PC-3 (cell line): ENCODE results near the gene ONECUT3. TPM values are rescaled to one million over a fixed set of nuclear protein-coding genes. Genes with fewer than 3 reads are reported as not detected.

ENCODE experiments used
- ATAC-seq: fragments of 200-7000 bp; cut with Tn5 transposase; 2 replicates; pipeline ENCODE4 v1.9.1; 2020; ENCODE audit warnings: mild to moderate bottlenecking, moderate library complexity
- BruUV-seq: library from RNA; stranded (reverse); fragments of 400-500 nt; replicated peaks from 2 replicates; lab custom pipeline; 2021; lab: Mats Ljungman, UMichigan
- CTCF ChIA-PET: fragments of 300-600 bp; sonication (Branson Sonifier 250); formaldehyde crosslinking; loops from one replicate; lab custom pipeline; 2022; ENCODE audit warnings: antibody characterized with exemption; lab: Charles Lee
- POLR2A ChIA-PET: fragments of 300-600 bp; sonication (Branson Sonifier 250); formaldehyde crosslinking; loops from one replicate; lab custom pipeline; 2022; ENCODE audit warnings: antibody characterized with exemption; ENCODE audit not compliant: unreplicated experiment; lab: Charles Lee
- DNase-seq: peaks from one replicate; pipeline ENCODE4 v3.0.0-alpha.2; 2015
- H2AFZ ChIP-seq: fragments of 300-600 bp; sonication (generic); 2 replicates; pipeline ENCODE4 v1.6.0; 2016; ENCODE audit warnings: antibody characterized with exemption, low read length
- H3F3A ChIP-seq: fragments of 300-600 bp; sonication (generic); one replicate; pipeline ENCODE4 v1.6.0; 2017; ENCODE audit warnings: antibody characterized with exemption, low read length, control low read depth, mild to moderate bottlenecking; ENCODE audit not compliant: unreplicated experiment
- H3K27ac ChIP-seq: fragments of 300-600 bp; sonication (generic); 2 replicates; pipeline ENCODE4 v1.5.1; 2016; ENCODE audit warnings: mild to moderate bottlenecking, low read length
- H3K27me3 ChIP-seq: fragments of 300-600 bp; sonication (generic); 2 replicates; pipeline ENCODE4 v1.6.1; 2016; ENCODE audit warnings: low read length, mixed read lengths
- H3K36me3 ChIP-seq: fragments of 300-600 bp; sonication (generic); 2 replicates; pipeline ENCODE4 v1.6.1; 2016; ENCODE audit warnings: low read depth, mixed run types, low read length, mixed read lengths
- H3K4me1 ChIP-seq: fragments of 300-600 bp; sonication (generic); 2 replicates; pipeline ENCODE4 v1.5.1; 2016; ENCODE audit warnings: low read length; ENCODE audit not compliant: insufficient read depth
- H3K4me2 ChIP-seq: fragments of 300-600 bp; sonication (generic); 2 replicates; pipeline ENCODE4 v1.6.0; 2016; ENCODE audit warnings: low read length
- H3K4me3 ChIP-seq: fragments of 300-600 bp; sonication (generic); 2 replicates; pipeline ENCODE4 v1.5.1; 2016; ENCODE audit warnings: mild to moderate bottlenecking, low read length, mixed read lengths
- H3K79me2 ChIP-seq: fragments of 300-600 bp; sonication (generic); 2 replicates; pipeline ENCODE4 v1.6.1; 2017; ENCODE audit warnings: low read length, mixed read lengths
- H3K9ac ChIP-seq: fragments of 300-600 bp; sonication (generic); 2 replicates; pipeline ENCODE4 v1.6.0; 2016; ENCODE audit warnings: mild to moderate bottlenecking, low read length
- H3K9me2 ChIP-seq: fragments of 300-600 bp; sonication (generic); replicated peaks from 2 replicates; pipeline ENCODE4 v1.6.1; 2016; ENCODE audit warnings: mixed run types, low read length, mixed read lengths
- H3K9me3 ChIP-seq: fragments of 300-600 bp; sonication (generic); 2 replicates; pipeline ENCODE4 v1.6.1; 2016; ENCODE audit warnings: low read length, mixed read lengths
- H4K20me1 ChIP-seq: fragments of 300-600 bp; sonication (generic); 2 replicates; pipeline ENCODE4 v1.6.1; 2016; ENCODE audit warnings: low read length, mixed read lengths
- CTCF ChIP-seq: fragments of 300-600 bp; sonication (generic); conservative IDR thresholded peaks from 2 replicates; pipeline ENCODE4 v1.5.1; 2017; ENCODE audit warnings: antibody characterized with exemption, low read depth, mild to moderate bottlenecking, low read length
- EZH2 ChIP-seq: fragments of 300-600 bp; sonication (generic); IDR thresholded peaks from one replicate; pipeline ENCODE4 v1.6.1; 2017; ENCODE audit warnings: antibody characterized with exemption, mild to moderate bottlenecking, low read length; ENCODE audit not compliant: unreplicated experiment
- EZH2phosphoT487 ChIP-seq: fragments of 300-600 bp; sonication (generic); IDR thresholded peaks from 2 replicates; pipeline ENCODE4 v1.6.1; 2018; ENCODE audit warnings: mild to moderate bottlenecking, antibody characterized with exemption, low read length, borderline replicate concordance
- intact Hi-C: fragments of 100-400 bp; cut with micrococcal nuclease; formaldehyde crosslinking; loops from 2 replicates; pipeline ENCODE4 v1.9.0; 2023
- total RNA-seq: library from RNA; depleted of rRNA; stranded (reverse); fragments of >200 nt; gene quantifications from 2 replicates; pipeline ENCODE4 v1.2.3, GENCODE V29; 2014

ONECUT3 gene
- total RNA-seq, 1 experiment from 2014 or later = 1.4 TPM

- no peak overlapping the region for H3K4me2 ChIP-seq
- ChIA-PET POLR2A (no interaction called here), CTCF (no interaction called here)
- no peak overlapping the region for H2AFZ ChIP-seq
- no peaks in the 10 kb centered on the region for H3K79me2 ChIP-seq
- H3K9ac ChIP-seq = no peak overlapping the region
- no peak overlapping the region for H3K27ac ChIP-seq
- no peaks in the 10 kb centered on the region for H4K20me1 ChIP-seq
- DNase-seq = no peak
- H3K9me3 ChIP-seq = no peaks in the 10 kb centered on the region
- TF ChIP-seq EZH2 = no peak
- TF ChIP-seq CTCF = no peak
- no peak for TF ChIP-seq EZH2phosphoT487
- H3K4me1 ChIP-seq = peaks cover 8% of the 10 kb centered on the region
- no peak overlapping the region for H3K4me3 ChIP-seq
- no peaks in the 10 kb centered on the region for H3K36me3 ChIP-seq
- no peaks in the 10 kb centered on the region for H3F3A ChIP-seq
- H3K27me3 ChIP-seq = no peaks in the 10 kb centered on the region
- ATAC-seq = no peak
- intact Hi-C loops = no loop called here
- no peaks in the 10 kb centered on the region for H3K9me2 ChIP-seq
- no TSS peak for BruUV-seq
These were observed 13.2 kb upstream of the ONECUT3 start for GRCh38 chr19:1739960-1740629.

- ChIA-PET CTCF (no interaction called here), POLR2A (no interaction called here)
- DNase-seq = no peak
- Histone ChIP-seq H3K9ac (no peak overlapping the region), H3K9me3 (no peaks in the 10 kb centered on the region), H3K79me2 (no peaks in the 10 kb centered on the region), H2AFZ (no peak overlapping the region), H4K20me1 (no peaks in the 10 kb centered on the region), H3K9me2 (no peaks in the 10 kb centered on the region), H3K4me2 (no peak overlapping the region), H3F3A (no peaks in the 10 kb centered on the region), H3K27me3 (no peaks in the 10 kb centered on the region), H3K27ac (no peak overlapping the region), H3K4me3 (no peak overlapping the region), H3K36me3 (no peaks in the 10 kb centered on the region), H3K4me1 (peaks cover 22% of the 10 kb centered on the region)
- TF ChIP-seq CTCF = no peak
- TF ChIP-seq EZH2phosphoT487 = no peak
- no peak for TF ChIP-seq EZH2
- no peak for ATAC-seq
- intact Hi-C loops = no loop called here
- BruUV-seq = no TSS peak
These were observed 10.2 kb upstream of the ONECUT3 start for GRCh38 chr19:1742989-1743696.

GRCh38 chr19:1744133-1744665 lies 9.1 kb upstream of the ONECUT3 start:
- H2AFZ ChIP-seq = no peak overlapping the region
- TF ChIP-seq EZH2 (no peak), EZH2phosphoT487 (no peak)
- DNase-seq = no peak
- H3K9me2 ChIP-seq = no peaks in the 10 kb centered on the region
- H3K27ac ChIP-seq = no peak overlapping the region
- no peak overlapping the region for H3K4me2 ChIP-seq
- H3F3A ChIP-seq = no peaks in the 10 kb centered on the region
- H3K36me3 ChIP-seq = no peaks in the 10 kb centered on the region
- ChIA-PET POLR2A (no interaction called here), CTCF (no interaction called here)
- H3K79me2 ChIP-seq = no peaks in the 10 kb centered on the region
- peaks cover 32% of the 10 kb centered on the region for H3K4me1 ChIP-seq
- intact Hi-C loops = no loop called here
- no peaks in the 10 kb centered on the region for H3K9me3 ChIP-seq
- no peaks in the 10 kb centered on the region for H4K20me1 ChIP-seq
- no peaks in the 10 kb centered on the region for H3K27me3 ChIP-seq
- no peak overlapping the region for H3K4me3 ChIP-seq
- BruUV-seq = no TSS peak
- ATAC-seq = no peak
- H3K9ac ChIP-seq = no peak overlapping the region
